NCI-H526 (cell line): Measurements from ENCODE around the gene ZSWIM8.
"Not testable (repeated sequence)": the region's sequence is repeated elsewhere in the genome, so short reads cannot be mapped to it uniquely, and the experiment has no call there.

Experiments used
- DNase-seq, 2 experiments: peaks; one replicate each; lab custom pipeline; 2025; lab: John Stamatoyannopoulos, UW

The ZSWIM8 gene

GRCh38 chr10:73774637-73775036, 10.8 kb upstream of the ZSWIM8 start:
- peak in 1 of 2 experiments; percentile 21 for DNase-seq

DNA sequence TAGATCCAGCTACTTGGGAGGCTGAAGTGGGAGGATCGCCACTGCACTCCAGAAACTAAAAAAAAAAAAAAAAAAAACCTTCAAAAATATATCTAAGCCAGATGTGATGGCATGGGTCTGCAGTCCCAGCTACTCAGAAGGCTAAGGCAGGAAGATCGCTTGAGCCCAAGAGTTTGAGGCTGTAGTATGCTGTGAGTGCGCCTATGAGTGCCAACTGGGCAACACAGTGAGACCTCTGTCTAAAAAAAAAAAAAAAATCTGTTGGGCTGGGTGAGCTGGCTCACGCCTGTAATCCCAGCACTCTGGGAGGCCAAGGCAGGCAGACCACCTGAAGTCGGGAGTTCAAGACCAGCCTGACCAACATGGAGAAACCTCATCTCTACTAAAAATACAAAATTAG, 6.4 kb upstream of the ZSWIM8 start:
- DNase-seq: no peak

DNA sequence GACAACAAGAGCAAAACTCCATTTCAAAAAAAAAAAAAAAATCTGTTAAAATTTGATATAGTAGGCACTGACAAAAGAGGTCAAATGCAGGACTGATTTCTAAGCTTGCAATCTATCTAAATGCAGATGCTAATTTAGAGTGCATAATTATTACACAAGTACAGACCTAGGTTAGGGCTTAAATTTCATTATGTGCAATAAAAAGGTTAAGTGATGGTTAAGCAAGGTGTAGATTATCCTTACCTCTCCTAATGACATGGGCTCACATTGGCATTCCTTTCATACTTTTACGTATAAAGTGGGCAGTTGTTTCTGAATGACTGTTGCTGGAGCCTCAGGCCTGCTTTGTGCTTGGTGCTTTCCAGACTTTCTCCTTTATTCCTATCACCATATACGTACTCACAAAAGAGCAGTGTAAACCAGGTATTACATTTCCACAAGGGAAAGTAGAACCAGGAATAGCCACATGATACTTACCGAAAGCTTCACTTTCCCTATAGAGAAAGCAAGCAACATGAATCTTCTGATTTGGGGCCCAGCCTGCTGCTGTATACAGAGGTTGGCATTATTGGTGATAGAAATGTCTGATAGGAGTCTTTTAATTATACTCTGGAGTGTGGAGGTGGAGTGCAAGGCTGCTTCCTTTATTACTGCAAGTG, 5.7 kb upstream of the ZSWIM8 start:
- DNase-seq: no peak

GRCh38 chr10:73780301-73780700, 5.1 kb upstream of the ZSWIM8 start:
- DNase-seq: no peak

GRCh38 chr10:73780966-73781365, 4.4 kb upstream of the ZSWIM8 start:
- no peak for DNase-seq

GRCh38 chr10:73781548-73781878, 3.9 kb upstream of the ZSWIM8 start:
- no peak for DNase-seq

GRCh38 chr10:73781879-73782748, 3.3 kb upstream of the ZSWIM8 start, which contains the start of gene CHCHD1:
Gene CHCHD1 (plus strand): TSS chr10:73782048. CDS start chr10:73782076, 28 bp downstream.
- DNase-seq: peak; percentile 28 to 87

GRCh38 chr10:73782749-73783085, 2.7 kb upstream of the ZSWIM8 start:
- DNase-seq: no peak

GRCh38 chr10:73785721-73786511, 510 bp downstream of the ZSWIM8 start:
- peak in 1 of 2 experiments; percentile 24 for DNase-seq

GRCh38 chr10:73786512-73786885, 1.1 kb downstream of the ZSWIM8 start:
- no peak for DNase-seq

GRCh38 chr10:73787031-73787800, 1.8 kb downstream of the ZSWIM8 start:
- DNase-seq: not testable (repeated sequence)

DNA sequence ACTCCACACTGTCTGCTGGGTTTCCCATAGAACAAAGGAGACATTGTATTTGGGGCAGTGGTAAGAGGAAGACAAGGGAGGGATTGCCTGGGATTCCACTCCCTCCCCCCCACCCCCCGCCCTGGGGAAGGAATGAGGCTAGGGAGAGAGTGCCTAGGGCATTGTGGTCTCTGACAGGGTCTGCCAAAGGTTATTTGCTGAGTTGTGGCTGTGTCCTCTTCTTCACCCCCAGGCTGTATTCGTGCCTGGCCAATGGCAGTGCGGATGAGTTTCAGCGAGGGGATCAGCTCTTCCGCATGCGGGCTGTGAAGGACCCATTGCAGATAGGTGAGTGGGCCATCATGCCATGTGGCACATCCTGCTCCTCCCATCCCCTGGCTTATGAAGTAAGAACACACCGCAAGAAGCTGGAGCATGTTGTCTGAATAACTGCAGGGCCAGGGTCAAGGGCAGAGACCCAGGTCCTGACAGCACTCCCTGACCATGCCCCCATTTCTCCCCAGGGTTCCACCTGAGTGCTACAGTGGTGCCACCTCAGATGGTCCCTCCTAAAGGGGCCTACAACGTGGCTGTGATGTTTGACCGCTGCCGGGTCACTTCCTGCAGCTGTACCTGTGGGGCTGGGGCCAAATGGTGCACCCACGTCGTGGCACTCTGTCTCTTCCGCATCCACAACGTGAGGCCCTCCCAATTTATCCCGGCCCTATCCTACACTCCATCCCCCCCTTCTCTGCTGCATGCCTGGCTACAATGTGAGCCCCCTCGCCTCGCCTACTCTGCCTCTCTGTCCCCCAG, 3.7 kb downstream of the ZSWIM8 start:
- no peak for DNase-seq

DNA sequence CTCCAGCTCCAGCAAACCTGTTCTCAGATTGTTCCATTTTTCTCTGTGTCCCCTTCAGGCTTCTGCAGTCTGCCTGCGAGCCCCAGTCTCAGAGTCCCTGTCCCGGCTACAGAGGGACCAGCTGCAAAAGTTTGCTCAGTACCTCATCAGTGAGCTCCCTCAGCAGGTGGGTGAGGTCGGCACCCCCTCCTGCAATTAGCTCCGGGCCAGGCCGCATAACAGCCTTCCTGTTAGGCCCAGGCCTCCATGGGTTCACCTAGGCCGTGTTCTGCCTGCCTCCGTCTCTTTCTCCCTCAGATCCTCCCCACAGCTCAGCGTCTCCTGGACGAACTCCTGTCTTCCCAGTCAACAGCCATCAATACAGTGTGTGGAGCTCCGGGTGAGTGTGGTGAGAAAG, 4.3 kb downstream of the ZSWIM8 start:
- DNase-seq: no peak

DNA sequence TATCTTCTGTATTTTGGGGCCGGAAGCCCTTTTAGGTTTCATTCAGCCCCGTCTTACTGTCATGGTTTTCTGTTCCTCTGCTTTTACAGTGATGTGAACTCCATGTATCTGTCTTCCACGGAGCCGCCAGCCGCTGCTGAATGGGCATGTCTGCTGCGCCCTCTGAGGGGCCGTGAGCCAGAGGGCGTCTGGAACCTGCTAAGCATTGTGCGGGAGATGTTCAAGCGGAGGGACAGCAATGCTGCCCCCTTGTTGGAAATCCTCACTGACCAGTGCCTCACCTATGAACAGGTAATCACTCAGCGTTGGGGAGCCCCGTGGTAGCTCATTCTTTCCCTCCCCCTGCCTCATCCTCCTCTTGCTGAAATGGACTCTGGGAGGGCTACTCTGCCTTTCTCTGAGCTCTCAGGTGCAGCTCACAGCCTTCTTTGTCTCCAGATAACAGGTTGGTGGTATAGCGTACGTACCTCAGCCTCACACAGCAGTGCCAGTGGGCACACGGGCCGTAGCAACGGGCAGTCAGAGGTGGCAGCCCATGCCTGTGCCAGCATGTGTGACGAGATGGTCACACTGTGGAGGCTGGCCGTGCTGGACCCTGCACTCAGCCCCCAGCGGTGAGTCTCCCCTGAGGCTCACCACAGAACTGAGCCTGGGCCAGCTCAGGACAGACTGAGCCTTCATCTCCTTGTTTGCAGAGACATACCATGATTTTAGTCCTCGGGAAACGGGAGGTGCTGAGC, 5.7 kb downstream of the ZSWIM8 start:
- DNase-seq: no peak

GRCh38 chr10:73791871-73792400, 6.5 kb downstream of the ZSWIM8 start:
- DNase-seq: no peak

- DNase-seq: no peak
Observed at GRCh38 chr10:73793456-73793855, 8.1 kb downstream of the ZSWIM8 start.

- not testable (repeated sequence) for DNase-seq
Observed at GRCh38 chr10:73795491-73795890, 10.1 kb downstream of the ZSWIM8 start.

GRCh38 chr10:73796035-73796434, 10.6 kb downstream of the ZSWIM8 start:
- not testable (repeated sequence) for DNase-seq

DNA sequence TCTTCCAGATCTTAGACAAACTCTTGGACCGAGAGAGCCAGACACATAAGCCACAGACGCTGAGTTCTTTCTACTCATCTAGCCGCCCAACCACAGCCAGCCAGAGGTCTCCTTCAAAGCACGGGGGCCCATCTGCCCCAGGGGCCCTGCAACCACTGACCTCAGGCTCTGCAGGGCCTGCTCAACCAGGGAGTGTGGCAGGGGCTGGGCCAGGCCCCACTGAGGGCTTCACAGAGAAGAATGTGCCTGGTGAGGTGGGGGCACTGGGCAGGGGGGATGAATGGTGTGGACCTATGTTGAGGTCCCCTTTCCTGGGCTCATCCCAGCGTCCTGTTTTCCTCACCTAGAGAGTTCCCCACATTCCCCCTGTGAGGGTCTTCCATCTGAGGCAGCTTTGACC, 11.4 kb downstream of the ZSWIM8 start:
- no peak for DNase-seq
